NCI-H2227 (cell line): ENCODE measurements around the gene C2orf68.
A peak's percentile ranks its signal among the peaks of the same experiment; 100 is the strongest.
"Not testable (repeated sequence)": the region's sequence is repeated elsewhere in the genome, so short reads cannot be mapped to it uniquely, and the experiment has no call there.

Source experiments
- DNase-seq: peaks from one replicate; lab custom pipeline; 2025; ENCODE audit not compliant: unreplicated experiment; lab: John Stamatoyannopoulos, UW

Gene C2orf68

DNA sequence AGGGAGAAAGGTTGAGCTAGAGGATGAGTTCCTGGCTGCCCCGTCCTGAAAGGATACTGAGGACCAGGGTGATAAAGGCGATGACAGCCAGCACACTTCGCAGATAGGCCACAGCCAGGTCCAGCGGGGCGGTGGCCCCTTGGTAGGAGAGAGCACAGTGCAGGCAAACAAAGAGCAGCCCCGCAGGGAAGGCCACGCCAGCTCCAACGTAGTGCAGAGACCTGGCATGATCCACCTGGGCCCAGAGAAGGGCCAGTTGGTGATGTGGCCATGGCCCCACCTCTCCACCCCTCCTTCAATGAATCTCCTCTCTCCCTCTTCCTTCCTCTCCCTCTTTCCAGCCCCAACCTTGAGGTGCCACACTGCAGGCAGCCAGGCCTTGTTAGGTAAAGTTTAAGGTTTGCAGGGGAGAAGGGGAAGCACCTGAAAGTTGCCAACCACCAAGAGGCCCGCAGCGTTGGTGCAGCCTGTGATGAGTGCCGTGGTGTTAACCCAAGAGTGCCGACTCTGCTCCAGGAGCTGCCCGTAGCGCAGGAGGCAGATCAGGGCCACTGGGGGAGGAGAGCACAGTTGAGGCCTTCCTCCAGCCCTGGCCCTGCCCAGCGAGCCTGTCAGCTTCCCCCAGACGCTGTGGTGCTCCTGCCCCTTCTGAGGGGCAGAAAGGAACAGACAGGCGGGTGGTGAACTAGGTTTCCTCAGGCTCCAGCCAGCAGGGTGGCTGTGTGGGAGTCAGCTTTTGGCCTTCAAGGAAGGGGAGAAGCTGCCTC lies 12.2 kb downstream of the C2orf68 start:
- no peak for DNase-seq

GRCh38 chr2:85598594-85599340 lies 13.1 kb downstream of the C2orf68 start:
- DNase-seq = no peak

DNA sequence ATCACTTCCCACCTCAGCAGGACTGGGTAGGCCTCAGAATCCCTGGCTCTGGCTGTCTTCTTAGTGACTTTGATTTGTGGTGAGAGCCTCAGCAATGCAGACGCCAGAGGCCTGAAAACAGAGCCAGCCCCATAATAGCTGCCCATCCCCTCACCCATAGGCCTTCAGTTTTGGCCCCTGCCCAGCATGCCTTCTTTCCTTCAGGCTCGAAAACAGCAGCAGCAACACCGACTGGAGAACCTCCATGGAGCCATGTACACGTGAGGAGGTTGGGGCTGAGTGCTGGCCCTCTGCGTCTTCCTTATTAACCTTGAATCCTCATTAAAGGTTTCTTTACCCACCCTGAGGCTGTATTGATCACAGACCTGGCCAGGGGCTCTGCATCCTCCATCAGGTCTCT lies 14.6 kb downstream of the C2orf68 start:
- no peak for DNase-seq

GRCh38 chr2:85596486-85597143 lies 15.3 kb downstream of the C2orf68 start:
- no peak for DNase-seq

- peak; percentile 42 for DNase-seq
These were observed 15.9 kb downstream of the C2orf68 start for GRCh38 chr2:85596026-85596333.

DNA sequence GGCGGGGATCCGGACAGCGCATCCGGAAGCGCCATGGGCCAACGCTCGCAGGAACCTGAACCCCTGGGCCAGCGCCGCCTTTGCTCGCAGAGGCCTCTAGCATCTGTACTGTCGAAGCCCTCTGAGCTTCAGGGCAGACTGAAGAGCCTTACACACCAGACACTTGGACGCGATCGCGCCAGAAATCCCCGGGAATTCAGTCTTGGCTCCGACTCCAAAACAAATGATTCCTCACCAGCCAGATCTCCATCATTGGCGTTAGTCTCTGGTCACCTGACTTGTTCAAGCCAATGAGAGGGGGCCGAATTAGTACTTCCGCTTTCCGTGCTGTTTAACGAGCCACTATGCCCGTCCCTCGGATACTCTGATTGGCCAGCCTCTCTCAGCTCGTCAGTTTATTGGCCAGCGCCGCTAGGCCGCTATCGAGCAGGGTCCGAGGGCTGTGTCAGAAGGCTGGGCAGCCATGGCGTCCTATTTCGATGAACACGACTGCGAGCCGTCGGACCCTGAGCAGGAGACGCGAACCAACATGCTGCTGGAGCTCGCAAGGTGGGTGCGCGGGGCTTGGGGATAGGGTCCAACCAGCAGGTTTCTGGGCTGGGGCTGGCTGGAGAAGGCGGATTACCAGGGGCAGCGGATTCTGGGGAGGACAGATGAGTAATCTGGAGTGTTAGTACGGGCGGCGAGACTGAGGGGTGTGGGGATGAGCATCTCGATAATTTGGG lies 16.4 kb downstream of the C2orf68 start, which contains the start of gene RNF181:
RNF181 (plus strand) TSS at position 445 of the 725 bp plus-strand sequence; CDS start at position 464, 19 bp downstream.
- DNase-seq = peak; percentile 98

GRCh38 chr2:85594715-85595300 lies 17.1 kb downstream of the C2orf68 start:
- peak; percentile 42 for DNase-seq

DNA sequence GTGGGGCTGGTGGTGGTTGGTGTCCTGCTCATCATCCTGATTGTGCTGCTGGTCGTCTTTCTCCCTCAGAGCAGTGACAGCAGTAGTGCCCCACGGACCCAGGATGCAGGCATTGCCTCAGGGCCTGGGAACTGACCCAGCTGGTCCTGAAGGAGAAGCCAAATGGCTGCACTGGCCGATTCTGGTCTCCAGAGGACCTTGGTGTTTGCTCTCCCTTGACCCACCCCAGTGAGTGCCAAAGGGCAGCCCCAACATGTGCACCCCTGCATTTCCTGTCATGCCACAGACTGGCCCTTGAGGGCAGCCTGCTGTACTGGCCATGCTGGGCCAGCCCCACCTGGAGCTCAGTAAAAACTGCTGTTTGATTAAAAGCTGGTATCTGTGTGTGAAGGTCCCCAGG lies 18.8 kb downstream of the C2orf68 start:
- no peak for DNase-seq

GRCh38 chr2:85592299-85592698 lies 19.6 kb downstream of the C2orf68 start:
- not testable (repeated sequence) for DNase-seq

DNA sequence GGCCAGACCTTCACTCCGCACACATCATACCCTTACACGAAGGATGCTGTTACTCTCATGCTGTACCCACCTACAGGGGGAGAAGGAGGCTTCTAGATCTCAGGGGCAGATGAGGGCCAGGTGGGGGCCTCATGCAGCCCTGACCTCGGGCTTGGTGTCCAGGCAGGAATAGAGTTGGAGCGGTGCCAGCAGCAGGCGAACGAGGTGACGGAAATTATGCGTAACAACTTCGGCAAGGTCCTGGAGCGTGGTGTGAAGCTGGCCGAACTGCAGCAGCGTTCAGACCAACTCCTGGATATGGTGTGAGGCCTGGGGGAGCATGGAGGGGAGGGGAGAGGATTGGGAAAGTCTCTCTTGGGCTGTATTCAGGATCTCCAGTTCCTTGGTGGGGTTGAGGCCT lies 20.3 kb downstream of the C2orf68 start:
- DNase-seq = no peak

DNA sequence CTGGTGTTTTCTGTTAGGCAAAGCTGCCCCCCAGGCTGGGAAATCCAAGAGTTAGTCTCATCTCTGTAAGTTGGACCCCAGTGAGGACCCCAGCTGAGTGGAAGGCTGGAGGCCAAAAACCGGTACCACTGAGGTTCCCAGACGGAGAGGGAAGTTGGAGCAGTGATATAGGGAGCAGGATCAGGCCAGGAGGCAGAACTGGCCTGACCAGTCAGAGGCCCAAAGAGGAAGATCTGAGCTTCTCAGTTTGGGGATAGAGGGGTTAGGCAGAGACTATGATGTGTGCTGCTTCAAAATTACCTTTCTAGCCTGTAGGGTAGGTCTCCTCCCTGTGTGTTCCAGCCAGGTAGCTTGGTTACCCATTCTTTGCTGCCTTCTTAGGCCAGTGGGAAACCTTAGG lies 20.9 kb downstream of the C2orf68 start:
- DNase-seq = no peak

- DNase-seq = no peak
These were observed 21.7 kb downstream of the C2orf68 start for GRCh38 chr2:85589982-85590791.

- no peak for DNase-seq
These were observed 22.7 kb downstream of the C2orf68 start for GRCh38 chr2:85589181-85589580.

- DNase-seq = no peak
These were observed 23.2 kb downstream of the C2orf68 start for GRCh38 chr2:85588645-85589044.

- no peak for DNase-seq
These were observed 23.6 kb downstream of the C2orf68 start for GRCh38 chr2:85588236-85588635.

GRCh38 chr2:85585781-85586105 lies 26.1 kb downstream of the C2orf68 start:
- no peak for DNase-seq

GRCh38 chr2:85584857-85585780 lies 26.7 kb downstream of the C2orf68 start:
- DNase-seq = no peak

DNA sequence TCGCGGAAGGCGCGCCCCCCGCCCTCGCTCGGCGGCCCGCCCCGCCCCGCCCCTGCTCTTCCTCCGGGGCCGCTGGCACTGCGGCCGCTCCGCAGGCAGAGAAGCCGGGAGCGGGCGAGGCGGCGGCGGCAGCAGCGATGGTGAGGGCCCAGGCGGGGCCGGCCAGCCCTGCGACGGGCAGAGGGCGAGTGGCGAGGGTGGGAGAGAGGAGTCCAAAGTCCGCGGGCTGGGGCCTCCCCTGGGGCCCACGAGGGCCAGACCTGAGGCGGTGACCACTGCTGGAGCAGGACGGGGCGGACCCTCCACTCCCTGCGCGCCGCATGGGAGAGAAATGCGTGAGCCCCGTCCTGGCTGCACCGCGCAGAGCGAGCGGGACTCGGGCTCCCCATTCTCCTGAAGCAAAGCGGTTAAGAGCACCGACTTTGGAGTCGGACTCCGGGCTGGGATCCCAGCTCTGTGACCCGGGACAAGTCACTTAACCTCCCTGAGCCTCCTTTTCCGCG lies 27.5 kb downstream of the C2orf68 start, which contains the start of gene VAMP5:
VAMP5 (plus strand) TSS at position 78 of the 503 bp plus-strand sequence; CDS start at position 138, 60 bp downstream.
- DNase-seq = peak; percentile 51
